Raji (cell line): ENCODE data around the gene ESR1.

ENCODE experiments used
- POLR2A ChIP-seq: IDR thresholded peaks from 2 replicates; pipeline ENCODE4 v1.6.1; 2011; ENCODE audit warnings: low read depth, low read length, control low read depth; ENCODE audit not compliant: insufficient read depth

Gene ESR1

GRCh38 chr6:152002306-152002705 is 194.8 kb downstream of the ESR1 start:
- TF ChIP-seq POLR2A = no peak

GRCh38 chr6:152004036-152004566 is 196.6 kb downstream of the ESR1 start:
- no peak for TF ChIP-seq POLR2A

GRCh38 chr6:152004896-152005295 is 197.4 kb downstream of the ESR1 start:
- no peak for TF ChIP-seq POLR2A

DNA sequence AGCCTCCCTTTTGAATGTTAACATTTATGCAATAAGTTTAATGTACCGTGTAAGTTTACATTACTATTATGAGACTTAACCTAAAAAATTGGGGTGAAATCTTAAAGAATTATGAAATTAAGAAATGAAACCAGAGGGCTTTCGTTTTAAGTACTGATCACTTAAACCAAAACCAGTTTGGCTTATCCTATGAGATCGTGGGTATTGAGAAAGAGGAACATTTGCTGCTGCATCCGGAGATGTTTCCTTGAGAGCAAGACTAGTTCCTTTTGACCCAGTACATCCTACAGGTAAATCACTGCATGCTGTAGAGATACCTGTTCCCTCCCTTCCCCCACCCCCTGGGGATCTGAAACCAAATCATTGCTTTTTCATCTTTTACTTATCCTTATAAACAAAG is 201.3 kb downstream of the ESR1 start:
- no peak for TF ChIP-seq POLR2A

DNA sequence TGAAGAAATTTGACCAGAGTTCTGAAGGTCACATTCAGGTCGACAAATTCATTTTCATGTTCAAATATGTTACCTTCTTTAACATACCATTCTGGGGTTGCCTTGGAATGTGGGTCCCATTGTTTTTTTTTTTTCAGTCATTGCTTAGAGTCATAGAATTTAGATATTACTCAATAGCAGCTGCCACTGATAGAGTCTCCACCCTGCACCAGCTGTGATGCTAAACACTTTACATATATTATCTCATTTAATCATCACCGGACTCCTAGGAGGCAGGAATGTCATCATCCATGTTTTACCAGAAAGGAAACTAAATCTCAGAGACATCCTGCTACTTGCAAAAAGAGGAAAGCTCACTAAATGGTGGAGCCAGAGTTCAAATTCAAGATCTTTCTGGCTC is 204.7 kb downstream of the ESR1 start:
- TF ChIP-seq POLR2A = no peak

DNA sequence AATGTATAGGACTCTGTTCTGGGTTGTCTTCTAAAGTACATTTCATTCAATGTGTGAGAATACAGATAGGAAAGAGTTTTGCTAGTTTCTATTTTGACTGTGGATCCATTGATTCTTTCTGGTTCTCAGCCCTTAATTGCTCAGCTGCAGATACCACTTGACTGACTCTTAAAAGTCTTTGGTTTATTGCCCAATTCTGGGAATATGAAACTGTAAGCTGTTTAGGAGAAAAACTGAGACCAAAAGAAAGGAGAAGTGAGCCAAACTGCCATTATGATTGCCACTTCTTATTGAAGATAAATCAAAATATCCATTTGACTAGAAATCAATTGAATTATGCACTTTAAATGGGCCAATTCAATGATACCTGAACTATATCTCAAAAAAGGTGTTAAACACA is 211.4 kb downstream of the ESR1 start:
- no peak for TF ChIP-seq POLR2A

DNA sequence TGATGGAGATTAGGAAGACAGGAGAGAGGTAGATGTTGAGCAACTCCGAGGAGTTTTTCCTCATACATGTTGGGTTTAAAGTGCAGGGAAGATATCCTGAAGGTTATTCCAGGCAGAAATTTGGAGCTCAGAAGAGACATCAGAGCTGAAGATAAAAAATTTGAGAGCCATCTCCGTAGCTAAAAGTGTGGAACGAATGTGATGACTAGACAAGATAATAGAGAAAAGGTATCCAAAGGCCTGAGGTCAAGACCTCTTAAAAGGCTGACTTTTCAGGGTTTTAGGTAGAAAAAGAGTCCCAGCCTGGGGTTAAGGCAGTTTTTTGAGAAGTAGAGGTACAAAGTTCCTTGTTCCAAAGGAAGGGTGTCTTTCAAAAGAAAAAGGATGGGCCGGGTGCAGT is 214.8 kb downstream of the ESR1 start:
- TF ChIP-seq POLR2A = no peak

DNA sequence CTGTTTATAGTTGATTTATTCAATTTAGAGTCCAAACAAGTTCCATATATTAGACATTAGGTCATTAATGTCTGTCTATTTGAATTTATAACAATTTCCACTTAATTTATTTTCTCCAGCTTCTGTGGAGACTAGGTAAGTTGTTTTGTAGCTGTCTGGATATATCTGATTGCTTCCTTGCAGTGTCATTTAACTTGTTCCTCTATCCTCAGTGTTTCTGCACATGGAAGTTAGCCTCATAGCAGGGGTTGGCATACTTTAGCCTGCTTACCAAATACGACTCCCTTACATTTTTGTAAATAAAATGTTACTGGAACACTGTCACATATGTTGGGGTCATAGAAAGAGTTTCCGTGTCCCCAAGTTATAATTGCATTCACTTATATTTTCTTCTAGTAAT is 216.1 kb downstream of the ESR1 start:
- no peak for TF ChIP-seq POLR2A

DNA sequence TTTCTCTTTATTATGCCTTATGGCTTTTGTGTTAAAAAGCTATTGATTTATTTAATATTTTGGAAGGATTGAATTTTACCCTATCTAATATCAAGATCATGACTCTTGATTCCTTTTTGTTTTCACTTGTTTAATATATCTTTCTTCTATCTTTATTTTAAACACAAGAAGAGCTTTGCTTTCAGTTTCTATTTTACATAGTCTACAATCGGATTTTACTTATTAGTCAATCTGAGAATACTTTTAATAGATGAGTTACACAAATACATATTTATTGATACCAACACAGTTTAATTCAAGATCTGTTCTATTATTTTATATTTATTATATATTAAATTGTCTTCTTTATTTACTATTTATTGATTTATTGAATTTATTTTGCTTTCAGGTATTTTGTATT is 218.8 kb downstream of the ESR1 start:
- TF ChIP-seq POLR2A = no peak

GRCh38 chr6:152034631-152035030 is 227.1 kb downstream of the ESR1 start:
- TF ChIP-seq POLR2A = no peak

GRCh38 chr6:152046118-152046517 is 238.6 kb downstream of the ESR1 start:
- no peak for TF ChIP-seq POLR2A

DNA sequence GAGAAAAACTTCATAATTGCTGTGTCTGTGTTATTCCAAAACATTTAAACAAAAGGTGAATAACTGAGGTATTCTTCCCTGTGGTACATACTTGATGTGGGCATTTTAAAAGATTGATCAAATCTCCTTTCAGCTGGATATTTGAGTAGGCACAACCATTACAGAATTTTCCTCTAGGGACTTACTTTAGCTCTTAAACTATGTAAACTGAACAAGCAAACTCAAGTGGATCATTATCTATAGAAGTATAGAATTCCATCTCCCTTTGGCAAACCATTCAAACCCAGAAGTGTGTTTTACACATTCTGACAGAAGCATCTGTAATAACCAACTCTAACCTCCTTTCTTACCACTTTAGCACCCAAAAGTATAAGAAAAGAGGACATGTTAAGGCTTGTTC is 241.4 kb downstream of the ESR1 start:
- TF ChIP-seq POLR2A = no peak

- no peak for TF ChIP-seq POLR2A
These were observed 242.0 kb downstream of the ESR1 start for GRCh38 chr6:152049502-152049901.

DNA sequence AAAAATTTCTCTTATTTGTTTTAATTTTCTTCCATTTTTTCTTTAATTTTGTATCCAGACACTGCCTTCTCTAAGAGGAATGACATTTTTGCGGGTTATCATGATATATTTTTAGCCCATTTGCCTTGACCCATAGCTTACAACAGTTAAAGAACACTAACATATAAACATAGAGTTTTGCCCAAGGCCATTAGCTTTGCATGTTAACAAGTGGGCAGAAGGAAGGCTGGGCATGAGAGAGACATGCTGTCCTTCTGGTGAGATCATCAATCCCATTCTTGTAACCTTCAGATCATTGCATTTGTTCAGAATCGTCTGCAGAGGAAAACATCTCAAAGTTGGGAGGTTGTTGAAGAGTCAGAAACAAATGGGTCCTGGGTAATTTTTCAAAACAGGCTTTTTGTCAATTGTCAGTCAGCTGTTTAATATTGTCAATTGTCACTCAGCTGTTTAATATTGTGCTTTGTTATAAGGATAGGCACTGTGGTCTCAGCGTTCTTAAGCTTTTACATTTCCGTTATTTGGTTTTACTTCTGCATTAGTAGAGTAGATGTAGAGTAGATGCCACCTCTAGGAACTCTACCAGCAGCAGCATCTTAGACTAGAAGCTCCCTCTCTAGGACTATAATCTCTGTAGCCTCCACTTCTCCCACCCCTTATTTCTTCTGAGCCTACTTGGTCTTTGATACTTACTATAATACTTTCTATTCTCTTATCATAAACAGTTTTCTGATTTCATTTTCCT is 243.1 kb downstream of the ESR1 start:
- TF ChIP-seq POLR2A = no peak

DNA sequence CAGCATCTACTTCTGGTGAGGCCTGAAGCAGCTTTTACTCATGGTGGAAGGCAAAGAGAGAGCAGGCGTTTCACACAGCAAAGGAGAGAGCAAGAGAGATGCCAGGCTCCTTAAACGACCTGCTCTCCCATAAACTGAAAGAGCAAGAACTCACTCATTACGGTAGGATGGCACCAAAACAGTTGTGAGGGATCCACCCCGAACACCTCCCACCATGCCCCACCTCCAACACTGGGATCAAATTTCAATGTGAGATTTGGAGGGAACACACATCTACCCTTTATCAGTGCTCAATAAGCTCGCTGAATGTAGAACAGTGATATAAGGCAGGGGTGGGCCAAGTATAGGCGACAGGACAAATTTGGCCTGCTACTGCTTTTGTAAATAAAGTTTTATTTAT is 244.6 kb downstream of the ESR1 start:
- TF ChIP-seq POLR2A = no peak

DNA sequence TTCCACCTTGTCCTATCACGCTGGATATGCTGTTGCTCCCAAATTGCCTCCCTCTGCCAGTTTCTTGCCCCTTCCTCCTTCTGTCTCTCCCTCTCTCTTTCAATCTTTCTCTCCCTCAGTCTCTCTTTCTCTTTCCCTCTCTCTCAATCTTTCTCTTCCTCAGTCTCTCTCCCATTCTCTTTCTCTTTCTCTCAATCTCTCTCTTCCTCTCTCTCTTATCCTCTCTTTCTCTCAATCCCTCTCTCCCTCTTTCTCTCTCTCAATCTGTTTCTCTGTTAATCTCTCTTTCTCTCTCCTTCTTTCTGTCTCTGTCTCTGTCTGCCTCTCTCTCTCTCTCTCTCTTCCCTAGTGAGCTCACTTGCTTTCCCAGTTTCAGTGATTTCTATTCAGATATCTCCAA is 245.8 kb downstream of the ESR1 start:
- TF ChIP-seq POLR2A = no peak

GRCh38 chr6:152054441-152054840 is 247.0 kb downstream of the ESR1 start:
- TF ChIP-seq POLR2A = no peak
